ENCODE data around the gene DNAJB6.

DNA sequence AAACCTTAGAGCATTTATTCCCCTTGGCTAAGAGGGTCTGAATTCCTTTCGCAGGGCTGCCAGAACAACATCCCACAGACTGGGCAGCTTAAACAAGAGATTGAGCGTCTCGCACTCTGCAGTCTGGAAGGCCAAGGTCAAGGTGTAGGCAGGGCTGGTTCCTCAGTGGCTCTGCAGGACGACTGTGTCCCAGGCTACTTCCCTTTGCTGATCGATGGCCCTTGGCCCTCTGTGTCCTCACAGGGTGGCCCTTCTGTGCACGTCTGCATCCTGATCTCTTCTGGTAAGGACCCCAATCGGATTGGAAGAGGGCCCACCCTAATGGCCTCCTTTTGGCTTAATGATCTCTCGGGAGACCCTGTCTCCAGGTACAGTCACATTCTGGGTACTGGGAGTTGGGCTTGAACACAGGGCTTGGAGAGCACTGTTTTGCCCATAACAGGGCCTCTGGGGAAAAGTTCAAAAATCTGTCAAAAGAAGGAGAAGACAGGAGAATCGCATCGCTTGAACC is 35.1 kb upstream of the DNAJB6 start:
- TF ChIP-seq, protein P1, sequence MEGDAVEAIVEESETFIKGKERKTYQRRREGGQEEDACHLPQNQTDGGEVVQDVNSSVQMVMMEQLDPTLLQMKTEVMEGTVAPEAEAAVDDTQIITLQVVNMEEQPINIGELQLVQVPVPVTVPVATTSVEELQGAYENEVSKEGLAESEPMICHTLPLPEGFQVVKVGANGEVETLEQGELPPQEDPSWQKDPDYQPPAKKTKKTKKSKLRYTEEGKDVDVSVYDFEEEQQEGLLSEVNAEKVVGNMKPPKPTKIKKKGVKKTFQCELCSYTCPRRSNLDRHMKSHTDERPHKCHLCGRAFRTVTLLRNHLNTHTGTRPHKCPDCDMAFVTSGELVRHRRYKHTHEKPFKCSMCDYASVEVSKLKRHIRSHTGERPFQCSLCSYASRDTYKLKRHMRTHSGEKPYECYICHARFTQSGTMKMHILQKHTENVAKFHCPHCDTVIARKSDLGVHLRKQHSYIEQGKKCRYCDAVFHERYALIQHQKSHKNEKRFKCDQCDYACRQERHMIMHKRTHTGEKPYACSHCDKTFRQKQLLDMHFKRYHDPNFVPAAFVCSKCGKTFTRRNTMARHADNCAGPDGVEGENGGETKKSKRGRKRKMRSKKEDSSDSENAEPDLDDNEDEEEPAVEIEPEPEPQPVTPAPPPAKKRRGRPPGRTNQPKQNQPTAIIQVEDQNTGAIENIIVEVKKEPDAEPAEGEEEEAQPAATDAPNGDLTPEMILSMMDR (IDR thresholded peaks at IDR 0.05), result no peak
- no peak for TF ChIP-seq POLR2A (IDR thresholded peaks at IDR 0.05)
- no peak for TF ChIP-seq EP300 (IDR thresholded peaks at IDR 0.05)
- TF ChIP-seq POLR2AphosphoS5 (IDR thresholded peaks at IDR 0.05), result no peak

Measured in suprapubic skin (tissue), 4 donors.